Activated CD4-positive, alpha-beta T cell treated with anti-CD3 and anti-CD28 coated beads, Interleukin-2, amount 10 ng/mL, durations not matched to agents 7 days and 5 days (primary cell): ENCODE data around the gene CFAP74. TPM values are rescaled to one million over a fixed set of nuclear protein-coding genes. Genes with fewer than 3 reads are reported as not detected.

Experiments used
- CTCF ChIA-PET: fragments of 350-600 bp; sonication (Branson Sonifier 250); formaldehyde crosslinking; loops from one replicate; lab custom pipeline; 2021; ENCODE audit warnings: antibody characterized with exemption; lab: Charles Lee
- POLR2A ChIA-PET: fragments of 350-600 bp; sonication (Branson Sonifier 250); formaldehyde crosslinking; loops from one replicate; lab custom pipeline; 2021; ENCODE audit warnings: antibody characterized with exemption; lab: Charles Lee
- DNase-seq: peaks from one replicate; pipeline ENCODE4 v3.0.0-alpha.2; 2020
- H3K27ac Mint-ChIP-seq: one replicate; pipeline ENCODE4 v1.8.0; 2021; ENCODE audit warnings: mild to moderate bottlenecking, moderate library complexity, mixed read lengths
- H3K27me3 Mint-ChIP-seq: one replicate; pipeline ENCODE4 v1.8.0; 2021; ENCODE audit warnings: mixed read lengths
- H3K36me3 Mint-ChIP-seq: one replicate; pipeline ENCODE4 v1.8.0; 2021; ENCODE audit warnings: low read depth, mixed read lengths
- H3K4me1 Mint-ChIP-seq: one replicate; pipeline ENCODE4 v1.8.0; 2021; ENCODE audit warnings: mixed read lengths
- H3K4me3 Mint-ChIP-seq: one replicate; pipeline ENCODE4 v1.8.0; 2021; ENCODE audit warnings: mild to moderate bottlenecking, moderate library complexity, mixed read lengths
- H3K9me3 Mint-ChIP-seq: one replicate; pipeline ENCODE4 v1.8.0; 2021; ENCODE audit warnings: mixed read lengths
- total RNA-seq, 2 experiments: library from RNA; stranded (reverse); gene quantifications; one replicate each; pipeline ENCODE4 v1.2.3, GENCODE V29; 2021

Gene CFAP74
- total RNA-seq, 2 experiments from 2014 or later: not detected

- Mint-ChIP-seq H3K27ac (no peak overlapping the region), H3K9me3 (peaks cover 22% of the 10 kb centered on the region), H3K4me3 (no peak overlapping the region), H3K4me1 (no peaks in the 10 kb centered on the region), H3K27me3 (no peaks in the 10 kb centered on the region), H3K36me3 (no peaks in the 10 kb centered on the region)
- ChIA-PET POLR2A (no interaction called here), CTCF (no interaction called here)
- no peak for DNase-seq
These were observed 28.1 kb downstream of the CFAP74 start for GRCh38 chr1:1975535-1975934.

- Mint-ChIP-seq H3K27ac (no peak overlapping the region), H3K9me3 (peaks cover 22% of the 10 kb centered on the region), H3K4me3 (no peak overlapping the region), H3K4me1 (no peaks in the 10 kb centered on the region), H3K27me3 (no peaks in the 10 kb centered on the region), H3K36me3 (no peaks in the 10 kb centered on the region)
- POLR2A ChIA-PET: no interaction called here
- CTCF ChIA-PET: interaction anchor here (1.1 kb wide), 1 partner anchor 11 kb away, joined by 3 read pairs; no protein-coding TSS in a partner anchor
- no peak for DNase-seq
These were observed 28.8 kb downstream of the CFAP74 start for GRCh38 chr1:1974834-1975233.

GRCh38 chr1:1973716-1974642 is 29.6 kb downstream of the CFAP74 start:
- CTCF ChIA-PET: interaction anchor here (1.1 kb wide), 1 partner anchor 10 kb away, joined by 3 read pairs; no protein-coding TSS in a partner anchor
- H3K9me3 Mint-ChIP-seq: peaks cover 14% of the 10 kb centered on the region
- H3K36me3 Mint-ChIP-seq: no peaks in the 10 kb centered on the region
- H3K4me3 Mint-ChIP-seq: no peak overlapping the region
- POLR2A ChIA-PET: no interaction called here
- no peaks in the 10 kb centered on the region for H3K27me3 Mint-ChIP-seq
- no peak overlapping the region for H3K27ac Mint-ChIP-seq
- H3K4me1 Mint-ChIP-seq: no peaks in the 10 kb centered on the region
- DNase-seq: no peak

- DNase-seq: no peak
- H3K36me3 Mint-ChIP-seq: no peaks in the 10 kb centered on the region
- H3K4me3 Mint-ChIP-seq: no peak overlapping the region
- ChIA-PET CTCF (no interaction called here), POLR2A (no interaction called here)
- no peaks in the 10 kb centered on the region for H3K27me3 Mint-ChIP-seq
- H3K27ac Mint-ChIP-seq: no peak overlapping the region
- H3K9me3 Mint-ChIP-seq: peaks cover 9% of the 10 kb centered on the region
- H3K4me1 Mint-ChIP-seq: no peaks in the 10 kb centered on the region
These were observed 30.4 kb downstream of the CFAP74 start for GRCh38 chr1:1972976-1973715.

- Mint-ChIP-seq H3K27me3 (no peaks in the 10 kb centered on the region), H3K4me3 (no peak overlapping the region), H3K9me3 (peaks cover 13% of the 10 kb centered on the region), H3K4me1 (no peaks in the 10 kb centered on the region), H3K36me3 (no peaks in the 10 kb centered on the region), H3K27ac (no peak overlapping the region)
- no peak for DNase-seq
- CTCF ChIA-PET: interaction anchor here (0.6 kb wide), 1 partner anchor 1654 kb away, joined by 5 read pairs; no protein-coding TSS in a partner anchor
- POLR2A ChIA-PET: no interaction called here
These were observed 31.9 kb downstream of the CFAP74 start for GRCh38 chr1:1971688-1972087.

GRCh38 chr1:1971017-1971416 is 32.6 kb downstream of the CFAP74 start:
- no peak overlapping the region for H3K27ac Mint-ChIP-seq
- no peaks in the 10 kb centered on the region for H3K4me1 Mint-ChIP-seq
- peaks cover 13% of the 10 kb centered on the region for H3K9me3 Mint-ChIP-seq
- ChIA-PET CTCF (no interaction called here), POLR2A (no interaction called here)
- H3K4me3 Mint-ChIP-seq: no peak overlapping the region
- H3K27me3 Mint-ChIP-seq: no peaks in the 10 kb centered on the region
- H3K36me3 Mint-ChIP-seq: no peaks in the 10 kb centered on the region
- DNase-seq: no peak

GRCh38 chr1:1969953-1970716 is 33.5 kb downstream of the CFAP74 start:
- no peaks in the 10 kb centered on the region for H3K36me3 Mint-ChIP-seq
- no peaks in the 10 kb centered on the region for H3K27me3 Mint-ChIP-seq
- DNase-seq: no peak
- H3K9me3 Mint-ChIP-seq: peaks cover 13% of the 10 kb centered on the region
- no peak overlapping the region for H3K27ac Mint-ChIP-seq
- no peak overlapping the region for H3K4me3 Mint-ChIP-seq
- POLR2A ChIA-PET: no interaction called here
- CTCF ChIA-PET: no interaction called here
- no peaks in the 10 kb centered on the region for H3K4me1 Mint-ChIP-seq

- H3K27ac Mint-ChIP-seq: no peak overlapping the region
- no peaks in the 10 kb centered on the region for H3K4me1 Mint-ChIP-seq
- peaks cover 13% of the 10 kb centered on the region for H3K9me3 Mint-ChIP-seq
- ChIA-PET CTCF (no interaction called here), POLR2A (no interaction called here)
- H3K4me3 Mint-ChIP-seq: no peak overlapping the region
- no peak for DNase-seq
- no peaks in the 10 kb centered on the region for H3K27me3 Mint-ChIP-seq
- H3K36me3 Mint-ChIP-seq: no peaks in the 10 kb centered on the region
These were observed 34.1 kb downstream of the CFAP74 start for GRCh38 chr1:1969505-1969900.

- Mint-ChIP-seq H3K4me1 (no peaks in the 10 kb centered on the region), H3K27ac (no peak overlapping the region), H3K4me3 (no peak overlapping the region), H3K9me3 (peaks cover 13% of the 10 kb centered on the region), H3K27me3 (no peaks in the 10 kb centered on the region), H3K36me3 (no peaks in the 10 kb centered on the region)
- DNase-seq: no peak
- ChIA-PET CTCF (no interaction called here), POLR2A (no interaction called here)
These were observed 34.6 kb downstream of the CFAP74 start for GRCh38 chr1:1968767-1969504.

- Mint-ChIP-seq H3K4me3 (no peak overlapping the region), H3K27me3 (no peaks in the 10 kb centered on the region), H3K4me1 (no peaks in the 10 kb centered on the region), H3K9me3 (peaks cover 13% of the 10 kb centered on the region), H3K27ac (no peak overlapping the region), H3K36me3 (no peaks in the 10 kb centered on the region)
- ChIA-PET CTCF (interaction anchor here (0.6 kb wide), 1 partner anchor 221 kb away, joined by 3 read pairs; no protein-coding TSS in a partner anchor), POLR2A (no interaction called here)
- no peak for DNase-seq
These were observed 35.7 kb downstream of the CFAP74 start for GRCh38 chr1:1967879-1968278.

GRCh38 chr1:1967151-1967550 is 36.4 kb downstream of the CFAP74 start:
- Mint-ChIP-seq H3K27me3 (peaks cover 1% of the 10 kb centered on the region), H3K27ac (no peak overlapping the region), H3K36me3 (no peaks in the 10 kb centered on the region), H3K4me3 (no peak overlapping the region), H3K4me1 (no peaks in the 10 kb centered on the region), H3K9me3 (peaks cover 13% of the 10 kb centered on the region)
- CTCF ChIA-PET: interaction anchor here (0.6 kb wide), 1 partner anchor 222 kb away, joined by 3 read pairs; no protein-coding TSS in a partner anchor
- no peak for DNase-seq
- POLR2A ChIA-PET: no interaction called here
